Mesothelial cell of epicardium (in vitro differentiated cells): ENCODE data around the gene SYNDIG1. TPM values are rescaled to one million over a fixed set of nuclear protein-coding genes. Genes with fewer than 3 reads are reported as not detected.

Experiments used
- DNase-seq, 2 experiments: peaks; one replicate each; pipeline ENCODE4 v3.0.0; 2021; ENCODE audit warnings: low spot score in 2 of 2; ENCODE audit not compliant: unreplicated experiment in 2 of 2
- H3K27ac Mint-ChIP-seq: 2 replicates; pipeline ENCODE4 v1.8.0; 2021; ENCODE audit warnings: mixed read lengths
- H3K27me3 Mint-ChIP-seq: 2 replicates; pipeline ENCODE4 v1.8.0; 2021; ENCODE audit warnings: low read depth, mixed read lengths
- H3K36me3 Mint-ChIP-seq: 2 replicates; pipeline ENCODE4 v1.8.0; 2021; ENCODE audit warnings: mixed read lengths
- H3K4me1 Mint-ChIP-seq: 2 replicates; pipeline ENCODE4 v1.8.0; 2021; ENCODE audit warnings: mixed read lengths
- H3K4me3 Mint-ChIP-seq: 2 replicates; pipeline ENCODE4 v1.8.0; 2021; ENCODE audit warnings: mild to moderate bottlenecking, moderate library complexity, mixed read lengths
- H3K9me3 Mint-ChIP-seq: 2 replicates; pipeline ENCODE4 v1.8.0; 2021; ENCODE audit warnings: mixed read lengths
- total RNA-seq: library from RNA; stranded (reverse); gene quantifications from 3 replicates; pipeline ENCODE4 v1.2.1, GENCODE V29; 2021
- TF ChIP-seq, protein P1 (sequence below): fragments of 200-600 bp; sonication (generic); IDR thresholded peaks from one replicate; pipeline ENCODE4 v1.5.0; 2021; ENCODE audit warnings: antibody characterized with exemption; ENCODE audit not compliant: unreplicated experiment

The SYNDIG1 gene
- total RNA-seq, 1 donor from 2014 or later = 0.80 TPM

DNA sequence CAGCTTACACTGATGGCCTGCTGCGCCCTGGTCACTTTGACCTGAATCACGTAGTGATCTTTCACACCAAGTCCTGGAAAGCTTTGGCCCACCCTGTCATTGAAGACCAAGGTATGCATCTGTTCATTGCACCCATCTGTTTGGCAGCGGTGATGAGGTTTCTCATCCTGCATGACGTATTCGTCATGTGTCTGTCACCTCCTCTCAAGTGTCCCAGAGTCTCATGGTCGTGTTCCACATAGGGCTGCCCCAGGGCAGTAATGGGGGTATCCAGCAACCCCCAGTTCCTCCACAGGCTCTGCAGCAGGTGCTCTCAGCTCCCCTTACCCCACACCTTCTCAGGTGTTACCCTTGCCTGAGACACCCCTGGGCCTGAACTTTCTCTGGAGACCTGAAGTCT, 104.1 kb downstream of the SYNDIG1 start:
- no peak overlapping the region for H3K27ac Mint-ChIP-seq
- H3K36me3 Mint-ChIP-seq = no peaks in the 10 kb centered on the region
- DNase-seq = no peak
- H3K9me3 Mint-ChIP-seq = no peaks in the 10 kb centered on the region
- H3K4me1 Mint-ChIP-seq = no peaks in the 10 kb centered on the region
- TF ChIP-seq, protein P1, sequence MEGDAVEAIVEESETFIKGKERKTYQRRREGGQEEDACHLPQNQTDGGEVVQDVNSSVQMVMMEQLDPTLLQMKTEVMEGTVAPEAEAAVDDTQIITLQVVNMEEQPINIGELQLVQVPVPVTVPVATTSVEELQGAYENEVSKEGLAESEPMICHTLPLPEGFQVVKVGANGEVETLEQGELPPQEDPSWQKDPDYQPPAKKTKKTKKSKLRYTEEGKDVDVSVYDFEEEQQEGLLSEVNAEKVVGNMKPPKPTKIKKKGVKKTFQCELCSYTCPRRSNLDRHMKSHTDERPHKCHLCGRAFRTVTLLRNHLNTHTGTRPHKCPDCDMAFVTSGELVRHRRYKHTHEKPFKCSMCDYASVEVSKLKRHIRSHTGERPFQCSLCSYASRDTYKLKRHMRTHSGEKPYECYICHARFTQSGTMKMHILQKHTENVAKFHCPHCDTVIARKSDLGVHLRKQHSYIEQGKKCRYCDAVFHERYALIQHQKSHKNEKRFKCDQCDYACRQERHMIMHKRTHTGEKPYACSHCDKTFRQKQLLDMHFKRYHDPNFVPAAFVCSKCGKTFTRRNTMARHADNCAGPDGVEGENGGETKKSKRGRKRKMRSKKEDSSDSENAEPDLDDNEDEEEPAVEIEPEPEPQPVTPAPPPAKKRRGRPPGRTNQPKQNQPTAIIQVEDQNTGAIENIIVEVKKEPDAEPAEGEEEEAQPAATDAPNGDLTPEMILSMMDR = no peak
- H3K27me3 Mint-ChIP-seq = peaks cover 3% of the 10 kb centered on the region
- H3K4me3 Mint-ChIP-seq = no peak overlapping the region

DNA sequence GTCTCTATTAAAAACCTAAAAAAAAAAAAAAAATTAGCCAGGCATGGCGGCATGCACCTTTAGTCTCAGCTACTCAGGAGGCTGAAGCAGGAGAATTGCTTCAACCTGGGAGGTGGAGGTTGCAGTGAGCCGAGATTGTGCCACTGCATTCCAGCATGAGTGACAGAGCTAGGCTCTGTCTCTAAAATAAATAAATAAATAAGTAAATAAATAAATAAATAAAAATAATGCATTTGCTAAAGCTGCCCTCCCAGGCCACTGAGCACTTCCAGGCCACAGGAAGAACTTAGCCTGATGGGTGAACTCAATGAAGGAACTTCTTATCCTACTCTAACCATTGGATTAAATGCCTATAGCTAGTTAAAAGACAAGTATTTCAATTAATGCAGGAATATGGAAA, 104.9 kb downstream of the SYNDIG1 start:
- TF ChIP-seq, protein P1 = no peak
- no peaks in the 10 kb centered on the region for H3K36me3 Mint-ChIP-seq
- no peaks in the 10 kb centered on the region for H3K9me3 Mint-ChIP-seq
- DNase-seq = no peak
- H3K4me3 Mint-ChIP-seq = no peak overlapping the region
- H3K27me3 Mint-ChIP-seq = peaks cover 3% of the 10 kb centered on the region
- H3K4me1 Mint-ChIP-seq = no peaks in the 10 kb centered on the region
- H3K27ac Mint-ChIP-seq = no peak overlapping the region

DNA sequence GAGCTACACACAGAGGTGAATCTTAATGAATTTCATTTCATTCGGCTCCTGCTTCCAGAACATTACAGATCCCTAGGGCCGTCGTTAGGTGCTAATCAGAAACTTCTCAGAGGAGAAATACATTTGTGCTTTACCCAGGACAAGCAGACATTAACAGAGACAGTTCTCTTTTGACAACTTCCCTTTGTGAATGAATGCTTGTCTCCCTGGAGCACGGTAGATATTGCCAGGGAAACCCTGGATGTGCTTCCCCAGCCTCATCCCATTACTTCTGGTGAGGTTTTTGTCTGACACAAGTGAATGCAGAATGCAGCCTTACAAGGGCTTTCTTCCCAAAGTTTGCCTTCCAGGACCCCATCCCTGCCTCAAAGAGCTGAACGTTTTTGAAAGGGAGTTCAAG, 105.4 kb downstream of the SYNDIG1 start:
- Mint-ChIP-seq H3K27ac (no peak overlapping the region), H3K4me1 (no peaks in the 10 kb centered on the region), H3K27me3 (peaks cover 3% of the 10 kb centered on the region), H3K9me3 (no peaks in the 10 kb centered on the region), H3K4me3 (no peak overlapping the region), H3K36me3 (no peaks in the 10 kb centered on the region)
- TF ChIP-seq, protein P1 = no peak
- no peak for DNase-seq

DNA sequence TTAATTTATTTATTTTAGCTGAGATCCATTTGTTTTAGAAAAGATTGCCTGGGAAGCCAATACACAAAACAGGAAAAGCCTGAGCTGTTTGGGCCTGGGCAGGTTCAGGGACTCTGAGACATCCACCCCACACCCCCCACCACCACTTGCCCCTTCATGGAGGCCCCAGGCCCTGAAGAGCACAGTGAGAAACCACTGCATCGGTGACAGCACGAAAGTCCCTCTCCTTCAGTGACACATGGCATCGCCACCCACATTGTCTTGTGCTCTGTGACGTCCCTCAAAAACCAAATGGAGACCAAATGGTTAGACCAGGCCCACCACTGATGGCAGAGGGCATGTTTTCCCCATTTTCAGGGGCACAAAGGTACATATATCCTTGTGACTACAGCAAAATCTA, 106.4 kb downstream of the SYNDIG1 start:
- no peak for DNase-seq
- no peaks in the 10 kb centered on the region for H3K9me3 Mint-ChIP-seq
- no peak overlapping the region for H3K27ac Mint-ChIP-seq
- H3K27me3 Mint-ChIP-seq = peaks cover 4% of the 10 kb centered on the region
- H3K4me1 Mint-ChIP-seq = no peaks in the 10 kb centered on the region
- H3K4me3 Mint-ChIP-seq = no peak overlapping the region
- H3K36me3 Mint-ChIP-seq = no peaks in the 10 kb centered on the region
- TF ChIP-seq, protein P1 = no peak

DNA sequence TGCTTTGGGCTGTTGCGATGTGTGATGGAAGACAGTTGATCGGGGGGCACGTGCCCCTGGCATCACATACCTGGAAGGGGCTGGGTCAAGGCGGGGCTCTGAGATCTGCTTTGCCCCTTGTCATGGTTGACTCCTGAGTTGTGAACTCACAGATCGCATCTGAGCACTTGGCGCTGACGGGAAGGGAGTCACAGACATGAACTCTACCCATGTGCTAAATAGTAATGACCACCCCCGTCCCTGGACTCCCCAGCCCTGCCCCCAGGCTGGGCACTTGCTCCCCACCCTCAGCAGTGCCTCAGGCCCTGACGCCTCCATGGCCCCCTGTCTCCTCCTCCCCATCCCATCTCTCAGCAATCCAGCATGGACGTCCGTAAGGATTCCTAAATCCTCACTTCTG, 107.0 kb downstream of the SYNDIG1 start:
- no peak for DNase-seq
- Mint-ChIP-seq H3K27me3 (peaks cover 4% of the 10 kb centered on the region), H3K27ac (no peak overlapping the region), H3K4me3 (no peak overlapping the region), H3K36me3 (no peaks in the 10 kb centered on the region), H3K9me3 (no peaks in the 10 kb centered on the region), H3K4me1 (no peaks in the 10 kb centered on the region)
- TF ChIP-seq, protein P1 = no peak

DNA sequence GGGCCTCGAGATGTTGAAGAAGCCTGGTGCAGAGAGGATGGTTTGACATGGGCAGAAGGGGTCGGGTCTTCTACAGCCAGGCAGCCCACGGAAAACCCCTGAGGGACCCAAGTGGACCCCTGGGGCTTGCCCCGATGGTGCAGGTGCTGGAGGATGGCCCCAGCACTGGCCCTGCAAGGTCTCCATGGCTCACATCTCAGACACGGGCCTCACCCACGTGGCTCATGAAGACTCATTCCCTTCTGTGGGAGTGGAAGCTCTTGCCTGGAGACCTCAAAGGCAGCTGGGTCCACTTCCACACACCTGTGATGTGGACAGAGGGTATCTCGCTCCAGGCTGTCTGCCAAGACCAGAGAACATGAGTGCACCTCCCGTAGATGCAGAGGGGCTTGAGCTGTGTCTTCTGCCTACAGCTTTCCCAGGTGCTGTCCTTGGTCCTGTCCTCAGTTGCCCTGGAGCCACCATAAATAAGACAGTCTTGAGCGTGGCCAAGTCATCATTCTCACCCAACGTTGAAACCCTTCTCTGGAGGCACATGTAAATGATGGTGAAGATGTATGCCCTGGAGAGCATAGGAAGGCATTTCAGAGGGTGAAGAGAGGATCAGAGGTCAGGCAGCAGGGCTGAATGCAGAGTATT, 108.0 kb downstream of the SYNDIG1 start:
- DNase-seq = no peak
- Mint-ChIP-seq H3K36me3 (no peaks in the 10 kb centered on the region), H3K4me1 (no peaks in the 10 kb centered on the region), H3K4me3 (no peak overlapping the region), H3K27me3 (peaks cover 5% of the 10 kb centered on the region), H3K27ac (no peak overlapping the region), H3K9me3 (no peaks in the 10 kb centered on the region)
- TF ChIP-seq, protein P1 = no peak
